ENCODE data around the gene GNAL. TPM values are rescaled to one million over a fixed set of nuclear protein-coding genes. Genes with fewer than 3 reads are reported as not detected.

Gene GNAL
- total and polyA plus RNA-seq, 2 donors from 2014 or later: 1.8 to 9.7 TPM

GRCh38 chr18:11695736-11696135 lies 6.7 kb downstream of the GNAL start:
- Histone ChIP-seq H3K27me3 (ENCODE audit: control insufficient read depth, insufficient read depth, low read length) (no peaks in the 10 kb centered on the region), H3K4me3 (ENCODE audit: low read length in 3 of 3) (no peak overlapping the region), H3K9ac (ENCODE audit: low read length in 3 of 3) (no peak overlapping the region), H3K27ac (ENCODE audit: low read depth in 2 of 2, low read length in 2 of 2) (no peak overlapping the region), H3K4me1 (ENCODE audit: control insufficient read depth in 2 of 3, insufficient read depth in 2 of 3, low read depth in 1 of 3, low read length in 3 of 3) (no peaks in the 10 kb centered on the region), H3K36me3 (ENCODE audit: control insufficient read depth in 2 of 3, insufficient read depth in 3 of 3, low read length in 3 of 3) (no peaks in the 10 kb centered on the region), H3K9me3 (ENCODE audit: control insufficient read depth in 2 of 3, insufficient read depth in 1 of 3, low read length in 3 of 3) (no peaks in the 10 kb centered on the region)
- DNase-seq (no peak), FAIRE-seq (no peak)
- no peak for TF ChIP-seq CTCF (IDR thresholded peaks at IDR 0.05; ENCODE audit: borderline replicate concordance, extremely low read depth, insufficient read depth)
- intact Hi-C loops (cut with DNase I): no loop called here

- FAIRE-seq (no peak), DNase-seq (no peak)
- Histone ChIP-seq H3K27ac (ENCODE audit: low read depth in 2 of 2, low read length in 2 of 2) (no peak overlapping the region), H3K9ac (ENCODE audit: low read length in 3 of 3) (no peak overlapping the region), H3K27me3 (ENCODE audit: control insufficient read depth, insufficient read depth, low read length) (no peaks in the 10 kb centered on the region), H3K36me3 (ENCODE audit: control insufficient read depth in 2 of 3, insufficient read depth in 3 of 3, low read length in 3 of 3) (no peaks in the 10 kb centered on the region), H3K9me3 (ENCODE audit: control insufficient read depth in 2 of 3, insufficient read depth in 1 of 3, low read length in 3 of 3) (no peaks in the 10 kb centered on the region), H3K4me3 (ENCODE audit: low read length in 3 of 3) (no peak overlapping the region), H3K4me1 (ENCODE audit: control insufficient read depth in 2 of 3, insufficient read depth in 2 of 3, low read depth in 1 of 3, low read length in 3 of 3) (no peaks in the 10 kb centered on the region)
- intact Hi-C loops (cut with DNase I): no loop called here
- TF ChIP-seq CTCF (IDR thresholded peaks at IDR 0.05; ENCODE audit: borderline replicate concordance, extremely low read depth, insufficient read depth): no peak
Observed at GRCh38 chr18:11696451-11696850, 7.4 kb downstream of the GNAL start.

GRCh38 chr18:11700876-11701275 lies 11.8 kb downstream of the GNAL start:
- FAIRE-seq: no peak
- no peak overlapping the region for H3K27ac ChIP-seq (ENCODE audit: low read depth in 2 of 2, low read length in 2 of 2)
- no peak for TF ChIP-seq CTCF (IDR thresholded peaks at IDR 0.05; ENCODE audit: borderline replicate concordance, extremely low read depth, insufficient read depth)
- no peak overlapping the region for H3K9ac ChIP-seq (ENCODE audit: low read length in 3 of 3)
- no peak for DNase-seq
- intact Hi-C loops (cut with DNase I): no loop called here
- H3K4me1 ChIP-seq (ENCODE audit: control insufficient read depth in 2 of 3, insufficient read depth in 2 of 3, low read depth in 1 of 3, low read length in 3 of 3): no peaks in the 10 kb centered on the region
- H3K36me3 ChIP-seq (ENCODE audit: control insufficient read depth in 2 of 3, insufficient read depth in 3 of 3, low read length in 3 of 3): no peaks in the 10 kb centered on the region
- H3K27me3 ChIP-seq (ENCODE audit: control insufficient read depth, insufficient read depth, low read length): no peaks in the 10 kb centered on the region
- H3K4me3 ChIP-seq (ENCODE audit: low read length in 3 of 3): no peak overlapping the region
- no peaks in the 10 kb centered on the region for H3K9me3 ChIP-seq (ENCODE audit: control insufficient read depth in 2 of 3, insufficient read depth in 1 of 3, low read length in 3 of 3)

GRCh38 chr18:11710578-11710977 lies 21.5 kb downstream of the GNAL start:
- DNase-seq (no peak), FAIRE-seq (no peak)
- Histone ChIP-seq H3K27ac (ENCODE audit: low read depth in 2 of 2, low read length in 2 of 2) (no peak overlapping the region), H3K9ac (ENCODE audit: low read length in 3 of 3) (no peak overlapping the region), H3K27me3 (ENCODE audit: control insufficient read depth, insufficient read depth, low read length) (no peaks in the 10 kb centered on the region), H3K4me1 (ENCODE audit: control insufficient read depth in 2 of 3, insufficient read depth in 2 of 3, low read depth in 1 of 3, low read length in 3 of 3) (no peaks in the 10 kb centered on the region), H3K4me3 (ENCODE audit: low read length in 3 of 3) (no peak overlapping the region), H3K9me3 (ENCODE audit: control insufficient read depth in 2 of 3, insufficient read depth in 1 of 3, low read length in 3 of 3) (peaks cover 0 to 6% (median 3%) of the 10 kb centered on the region in 3 donors), H3K36me3 (ENCODE audit: control insufficient read depth in 2 of 3, insufficient read depth in 3 of 3, low read length in 3 of 3) (no peaks in the 10 kb centered on the region)
- TF ChIP-seq CTCF (IDR thresholded peaks at IDR 0.05; ENCODE audit: borderline replicate concordance, extremely low read depth, insufficient read depth): no peak
- intact Hi-C loops (cut with DNase I): no loop called here

Data from kidney (tissue), 14 donors.